Measurements from ENCODE around the gene NFKB1.

The NFKB1 gene

DNA sequence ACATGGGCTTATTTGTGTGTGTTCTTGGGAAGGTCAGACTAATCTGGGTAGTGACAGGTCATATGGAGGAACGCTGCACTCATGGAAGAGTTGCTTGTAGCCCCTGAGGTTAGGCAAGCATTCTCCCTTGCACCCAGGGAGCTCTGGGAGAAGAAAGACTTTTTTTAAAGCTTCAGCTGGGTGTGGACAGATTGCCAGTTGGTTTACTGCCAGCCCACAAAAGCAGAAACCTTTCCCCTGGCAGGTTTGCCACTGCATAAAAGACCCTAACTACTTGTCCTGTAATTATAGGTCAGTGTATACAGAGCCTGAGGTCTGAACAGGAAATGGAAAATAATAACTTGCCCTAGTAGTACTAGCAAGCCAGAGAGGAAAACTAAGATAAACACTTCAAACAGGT lies 7.4 kb upstream of the NFKB1 start:
- DNase-seq (ENCODE audit: extremely low read depth in 1 of 2, low read depth in 1 of 2): no peak

DNA sequence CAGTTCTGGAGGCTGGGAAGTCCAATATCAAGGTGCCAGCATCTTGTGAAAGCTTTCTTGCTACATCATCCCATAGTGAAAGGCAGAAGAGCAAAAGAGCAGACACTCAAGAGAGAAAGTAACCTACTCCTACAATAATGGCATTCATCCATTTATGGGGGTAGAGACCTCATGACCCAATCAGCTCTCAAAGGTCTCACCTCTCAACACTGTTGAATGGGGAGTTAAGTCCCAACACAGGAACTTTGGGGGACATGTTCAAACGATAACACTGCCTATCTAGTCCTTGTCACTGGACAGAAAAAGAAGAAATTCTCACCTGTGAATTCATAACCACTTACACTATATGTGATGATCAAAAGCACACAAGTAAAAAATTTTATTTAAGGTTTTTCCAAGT lies 6.6 kb upstream of the NFKB1 start:
- no peak for DNase-seq (ENCODE audit: extremely low read depth in 1 of 2, low read depth in 1 of 2)

DNA sequence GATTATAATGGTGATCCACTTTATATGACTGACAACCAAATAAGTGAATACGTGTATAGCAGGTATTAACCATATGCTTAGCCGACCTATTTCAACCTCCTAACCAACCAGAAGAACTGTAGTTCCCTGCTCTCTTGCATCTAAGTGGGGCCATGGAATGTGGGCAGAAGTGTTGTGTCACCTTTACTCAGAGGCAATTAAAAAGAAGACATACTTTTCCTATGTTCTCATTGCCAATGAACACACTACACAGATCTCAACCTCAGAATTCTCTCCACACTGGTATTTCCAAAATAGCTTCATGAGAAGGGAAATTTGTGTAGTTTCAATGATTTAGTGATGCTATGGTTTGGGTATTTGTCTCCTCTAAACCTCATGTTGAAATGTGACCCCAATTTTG lies 3.2 kb upstream of the NFKB1 start:
- DNase-seq (ENCODE audit: extremely low read depth in 1 of 2, low read depth in 1 of 2): no peak

DNA sequence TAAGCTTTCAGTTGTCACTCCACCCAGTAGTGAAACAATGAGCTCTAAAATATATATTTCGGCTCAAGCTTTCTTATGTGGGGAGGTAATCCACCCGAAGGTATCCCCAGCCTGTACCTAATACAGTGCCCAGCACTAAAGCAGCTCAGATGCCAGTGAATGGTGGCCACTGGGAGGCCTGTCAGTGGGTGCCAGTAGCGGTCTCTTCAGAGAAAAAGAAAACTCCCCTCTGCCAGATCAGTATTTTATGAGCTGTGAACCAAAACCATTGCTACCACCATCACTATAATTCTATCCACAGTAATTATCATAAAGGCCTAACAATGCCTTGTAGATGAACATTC lies 835 bp upstream of the NFKB1 start:
- DNase-seq (ENCODE audit: extremely low read depth in 1 of 2, low read depth in 1 of 2): no peak

DNA sequence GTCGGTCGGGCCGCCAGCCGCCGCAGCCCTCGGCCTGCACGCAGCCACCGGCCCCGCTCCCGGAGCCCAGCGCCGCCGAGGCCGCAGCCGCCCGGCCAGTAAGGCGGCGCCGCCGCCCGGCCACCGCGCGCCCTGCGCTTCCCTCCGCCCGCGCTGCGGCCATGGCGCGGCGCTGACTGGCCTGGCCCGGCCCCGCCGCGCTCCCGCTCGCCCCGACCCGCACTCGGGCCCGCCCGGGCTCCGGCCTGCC lies 213 bp downstream of the NFKB1 start:
- DNase-seq (ENCODE audit: extremely low read depth in 1 of 2, low read depth in 1 of 2): no peak

DNA sequence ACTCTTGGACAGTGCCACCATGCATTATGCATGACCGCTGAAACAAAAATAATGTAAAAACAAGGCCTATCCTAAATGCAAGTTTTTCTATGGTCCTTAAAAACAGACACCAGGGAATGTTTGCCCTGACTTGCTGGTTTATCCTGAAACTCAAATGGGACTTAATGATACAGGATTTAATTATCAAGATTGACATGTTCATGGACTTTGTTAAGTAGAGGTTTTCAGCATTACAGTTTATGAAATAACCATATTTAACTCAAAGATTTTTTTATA lies 1.3 kb downstream of the NFKB1 start:
- DNase-seq (ENCODE audit: extremely low read depth in 1 of 2, low read depth in 1 of 2): no peak

DNA sequence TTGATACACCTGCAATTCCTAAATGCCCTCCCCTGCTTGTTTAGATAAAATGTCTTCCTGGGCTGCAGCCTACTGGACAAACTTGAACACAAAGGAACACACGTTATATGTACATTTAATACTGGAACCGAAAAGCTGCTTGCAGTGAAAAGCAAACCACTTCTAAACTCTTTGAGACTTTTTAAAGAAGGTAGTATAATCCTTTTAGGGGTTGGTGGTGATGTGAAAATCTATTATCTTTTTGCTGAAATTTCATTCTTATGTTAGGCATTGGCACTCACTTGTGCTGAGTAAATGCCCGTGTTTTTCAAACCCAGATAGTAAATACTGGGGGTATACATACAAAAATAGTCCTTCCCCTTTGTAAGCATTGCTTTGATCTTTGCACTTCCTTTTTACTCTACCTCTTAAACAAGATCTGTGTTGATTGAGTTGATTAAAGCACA lies 2.2 kb downstream of the NFKB1 start:
- DNase-seq (ENCODE audit: extremely low read depth in 1 of 2, low read depth in 1 of 2): no peak

DNA sequence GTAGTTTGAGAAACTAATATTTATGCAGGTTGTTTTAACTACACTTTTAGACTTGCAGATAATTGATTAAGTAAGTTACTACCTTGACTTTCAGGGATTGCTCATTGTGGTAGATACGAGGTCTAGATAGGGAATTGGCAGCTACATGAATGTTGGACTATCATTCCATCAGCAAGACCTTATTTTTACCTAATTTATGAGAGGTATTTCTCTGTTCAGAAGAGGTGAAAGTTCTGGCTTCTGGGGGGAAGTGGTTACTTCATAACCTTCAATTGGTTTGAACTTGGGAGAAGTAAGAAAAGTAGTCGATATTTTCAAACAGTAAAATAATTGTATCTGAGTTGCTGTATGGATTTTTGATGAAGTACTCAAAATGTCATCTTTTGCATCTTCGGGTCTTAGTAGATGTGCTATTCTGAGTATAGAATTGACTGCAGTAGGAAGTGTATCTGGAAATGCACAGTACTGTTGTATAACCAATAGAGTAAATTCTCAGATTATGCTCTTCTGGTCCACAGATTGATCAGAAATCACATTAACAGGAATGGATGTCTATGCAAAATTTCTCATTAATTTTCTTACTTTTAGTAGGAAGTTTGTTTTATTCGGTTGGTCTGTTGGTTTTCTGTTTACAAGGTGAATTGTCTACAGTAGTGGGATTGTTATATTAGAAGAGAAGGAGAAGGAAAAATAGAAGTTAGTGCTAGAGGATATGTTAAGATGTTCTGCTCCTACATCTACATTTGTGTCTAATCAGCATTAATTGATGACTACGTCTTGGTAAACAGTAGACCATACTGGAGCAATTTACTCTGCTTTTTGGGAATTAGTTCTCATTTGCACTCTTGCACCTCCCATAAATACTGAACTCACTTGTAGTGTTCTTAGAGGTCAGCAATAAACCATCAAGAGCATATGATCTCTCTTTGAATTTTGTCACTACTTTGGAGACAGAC lies 3.0 kb downstream of the NFKB1 start:
- no peak for DNase-seq (ENCODE audit: extremely low read depth in 1 of 2, low read depth in 1 of 2)

DNA sequence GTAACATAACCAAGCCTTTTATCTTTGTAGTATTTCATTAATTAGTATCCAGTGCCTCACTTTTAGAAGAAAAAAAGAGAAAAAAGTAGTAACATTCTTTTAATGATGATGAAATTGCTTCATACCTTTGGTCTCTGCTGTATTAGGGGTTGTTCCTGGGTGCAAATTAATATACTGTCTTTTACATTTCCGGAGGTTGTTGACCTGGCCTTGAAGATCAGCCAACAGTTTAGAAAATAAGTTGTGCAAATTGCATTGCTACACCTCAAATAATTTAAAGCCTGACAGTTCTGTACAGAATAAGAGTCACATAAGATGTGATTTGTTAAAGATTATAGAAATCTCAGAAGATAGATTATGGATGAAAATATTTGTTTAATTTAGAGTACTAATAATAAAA lies 3.8 kb downstream of the NFKB1 start:
- no peak for DNase-seq (ENCODE audit: extremely low read depth in 1 of 2, low read depth in 1 of 2)

DNA sequence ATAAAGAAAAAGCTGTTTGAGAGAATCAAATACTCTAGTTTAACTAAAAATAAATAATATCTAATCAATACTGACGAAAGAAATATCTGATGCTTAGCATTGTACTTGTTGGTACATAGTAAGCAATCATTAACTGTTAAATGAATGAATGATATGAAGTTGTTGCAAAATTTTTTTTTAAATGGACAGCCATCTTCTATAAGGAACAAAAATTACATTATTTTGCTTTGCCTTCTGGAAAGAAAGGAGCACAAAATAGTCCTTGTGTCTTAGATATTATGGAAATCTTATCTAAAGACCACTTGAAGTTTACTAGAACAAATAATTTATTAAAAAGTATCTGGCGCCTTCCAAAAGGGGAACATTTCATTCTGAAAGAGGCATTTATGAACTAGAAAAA lies 4.5 kb downstream of the NFKB1 start:
- no peak for DNase-seq (ENCODE audit: extremely low read depth in 1 of 2, low read depth in 1 of 2)

DNA sequence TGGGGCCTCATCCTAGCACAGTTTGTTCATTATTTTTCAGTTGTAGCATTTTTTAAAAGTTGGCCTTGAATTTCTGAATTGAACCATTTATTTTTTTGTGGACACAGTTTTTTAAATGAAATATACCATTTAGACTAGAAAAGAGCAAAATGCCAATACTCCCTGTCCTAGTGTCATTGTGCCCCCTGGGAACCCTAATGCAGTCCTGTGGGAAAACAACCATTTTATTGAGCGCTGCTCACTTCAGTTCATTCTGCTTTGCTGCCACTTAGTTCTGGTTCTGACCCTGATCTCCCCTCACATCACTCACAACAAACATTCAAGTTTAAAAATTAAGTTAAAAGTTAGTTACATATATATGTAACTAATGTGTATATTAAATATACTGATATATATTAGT lies 5.4 kb downstream of the NFKB1 start:
- DNase-seq (ENCODE audit: extremely low read depth in 1 of 2, low read depth in 1 of 2): no peak

DNA sequence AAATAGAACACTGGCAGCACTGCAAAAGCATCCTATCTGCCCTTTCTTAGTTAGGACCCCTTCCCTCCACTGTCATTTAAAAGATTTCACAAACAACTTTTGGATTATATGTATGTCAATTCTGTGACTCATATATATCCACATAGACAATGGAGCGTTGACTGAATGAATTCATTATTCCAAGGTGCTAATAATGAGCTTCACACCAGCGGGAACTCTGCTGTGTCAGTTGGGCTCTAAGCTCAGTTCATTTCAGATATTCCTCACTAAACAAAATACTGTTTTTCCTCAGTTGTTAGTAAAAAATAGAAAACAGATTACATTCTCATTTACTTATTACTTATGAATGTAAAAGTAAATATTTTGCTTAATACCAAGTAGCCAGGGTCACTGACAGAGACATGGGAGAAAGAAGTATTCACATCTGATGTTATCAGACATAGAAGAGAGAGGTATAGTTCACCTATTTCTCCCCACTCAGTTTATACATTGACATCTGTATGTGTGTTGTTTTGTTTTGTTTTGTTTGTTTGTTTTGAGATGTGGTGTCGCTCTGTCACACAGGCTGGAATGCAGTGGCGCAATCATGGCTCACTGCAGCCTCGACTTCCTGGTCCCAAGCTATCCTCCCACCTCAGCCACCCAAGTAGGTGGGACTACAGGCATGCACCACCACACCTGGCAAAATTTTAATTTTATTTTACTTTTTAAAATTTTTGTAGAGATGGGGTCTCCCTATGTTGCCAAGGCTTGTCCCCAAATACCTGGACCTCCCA lies 10.9 kb downstream of the NFKB1 start:
- no peak for DNase-seq (ENCODE audit: extremely low read depth in 1 of 2, low read depth in 1 of 2)

DNA sequence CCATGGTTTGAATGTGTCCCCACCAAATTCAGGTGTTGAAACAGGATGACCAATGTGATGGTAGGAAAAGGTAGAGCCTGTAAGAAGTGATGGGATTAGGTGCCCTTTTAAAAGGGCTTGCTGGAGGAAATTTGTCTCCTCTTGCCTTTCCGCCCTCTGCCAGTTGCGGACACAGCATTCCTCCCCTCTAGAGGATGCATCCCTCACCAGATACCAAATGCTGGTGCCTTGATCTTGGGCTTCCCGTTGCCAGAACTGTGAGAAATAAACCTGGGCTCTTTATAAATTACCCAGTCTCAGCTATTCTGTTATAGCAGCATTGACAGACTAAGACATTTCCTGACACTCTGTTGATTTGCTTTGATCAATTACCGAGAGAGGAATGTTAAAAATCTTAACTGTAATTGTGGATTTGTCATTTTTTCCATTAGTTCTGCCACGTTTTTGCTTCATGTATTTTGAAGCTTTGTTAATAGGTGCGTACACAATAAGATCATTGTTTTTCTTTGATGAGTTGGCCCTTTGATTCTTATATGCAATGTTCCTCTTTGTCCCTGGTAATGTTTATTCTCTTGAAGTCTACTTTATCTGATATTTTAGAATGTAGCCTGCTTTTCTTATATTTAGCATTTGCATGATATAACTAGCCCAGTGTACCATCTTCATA lies 13.3 kb downstream of the NFKB1 start:
- DNase-seq (ENCODE audit: extremely low read depth in 1 of 2, low read depth in 1 of 2): no peak

DNA sequence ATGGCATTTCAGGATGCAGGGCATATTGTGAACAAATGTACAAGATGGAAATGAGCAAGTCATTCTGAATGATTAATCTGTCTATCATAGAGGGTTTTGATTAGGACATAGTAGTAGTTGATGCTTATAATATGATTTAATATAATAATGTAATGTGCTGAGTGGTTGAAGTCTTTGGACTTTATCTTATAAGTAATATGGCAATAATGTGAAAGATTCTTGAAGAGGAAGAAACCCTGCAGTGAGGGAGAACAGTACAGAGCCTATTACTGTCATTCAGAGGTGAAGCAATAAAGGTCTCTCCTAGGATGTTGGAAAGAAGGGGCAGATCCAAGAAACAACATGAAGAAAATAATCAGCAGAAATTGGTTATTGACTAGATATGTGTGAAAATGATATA lies 16.6 kb downstream of the NFKB1 start:
- no peak for DNase-seq (ENCODE audit: extremely low read depth in 1 of 2, low read depth in 1 of 2)

DNA sequence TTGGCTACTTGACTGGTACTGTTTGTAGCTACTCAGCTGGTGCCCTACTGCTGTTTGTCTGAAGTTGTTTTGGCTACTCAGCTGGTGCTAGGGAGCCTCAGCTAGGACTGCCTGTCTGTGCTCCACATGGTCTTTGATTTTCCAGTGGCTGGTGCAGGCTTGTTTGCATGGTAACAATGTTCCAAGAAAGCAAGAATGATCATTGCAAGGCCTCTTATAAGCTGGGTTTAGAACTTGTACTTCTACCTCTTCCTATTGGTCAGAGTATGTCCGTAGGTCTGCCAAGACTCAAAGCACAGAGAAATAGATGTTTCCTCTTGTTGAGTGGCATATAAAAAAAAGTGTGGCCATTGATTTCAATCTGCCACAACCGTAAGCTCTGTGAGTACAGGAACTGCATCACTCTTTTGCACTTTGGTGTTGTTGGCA lies 17.6 kb downstream of the NFKB1 start:
- no peak for DNase-seq (ENCODE audit: extremely low read depth in 1 of 2, low read depth in 1 of 2)

DNA sequence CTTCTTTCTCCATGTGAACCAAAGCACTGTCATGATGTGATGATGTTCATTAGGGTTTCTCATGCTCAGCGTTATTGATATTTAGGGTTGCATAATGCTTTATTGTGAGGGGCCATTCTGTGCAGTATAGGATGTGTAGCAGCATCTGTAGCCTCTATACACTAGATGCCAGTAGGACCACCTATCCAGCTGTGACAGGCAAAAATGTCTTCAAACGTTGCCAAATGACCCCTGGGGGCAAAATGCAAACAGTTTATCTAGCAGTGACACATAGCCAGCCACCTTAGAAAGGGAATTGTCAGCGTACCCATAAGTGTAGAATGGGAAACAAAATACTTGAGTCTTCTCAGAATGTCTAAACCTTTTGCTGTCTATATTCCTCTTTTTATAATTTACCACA lies 18.8 kb downstream of the NFKB1 start:
- DNase-seq (ENCODE audit: extremely low read depth in 1 of 2, low read depth in 1 of 2): no peak

DNA sequence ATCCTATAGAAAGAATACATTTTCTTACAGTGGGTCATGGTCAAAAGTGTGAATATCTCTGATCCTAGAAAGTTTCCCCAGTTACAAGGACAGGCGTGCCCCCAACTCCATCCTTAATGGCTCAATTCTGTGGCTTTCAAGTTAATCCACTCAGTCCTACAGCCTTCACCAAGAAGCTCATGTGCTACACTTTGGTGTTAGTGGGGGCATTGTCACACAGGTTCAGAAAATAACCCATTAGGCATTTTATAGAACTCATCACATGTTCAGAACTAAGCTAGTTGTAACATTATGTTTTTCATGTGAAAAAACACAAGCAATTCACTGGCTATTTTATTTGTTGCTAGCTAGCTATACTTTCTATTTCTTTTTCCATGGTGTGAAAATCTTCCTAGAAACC lies 20.4 kb downstream of the NFKB1 start:
- no peak for DNase-seq (ENCODE audit: extremely low read depth in 1 of 2, low read depth in 1 of 2)

DNA sequence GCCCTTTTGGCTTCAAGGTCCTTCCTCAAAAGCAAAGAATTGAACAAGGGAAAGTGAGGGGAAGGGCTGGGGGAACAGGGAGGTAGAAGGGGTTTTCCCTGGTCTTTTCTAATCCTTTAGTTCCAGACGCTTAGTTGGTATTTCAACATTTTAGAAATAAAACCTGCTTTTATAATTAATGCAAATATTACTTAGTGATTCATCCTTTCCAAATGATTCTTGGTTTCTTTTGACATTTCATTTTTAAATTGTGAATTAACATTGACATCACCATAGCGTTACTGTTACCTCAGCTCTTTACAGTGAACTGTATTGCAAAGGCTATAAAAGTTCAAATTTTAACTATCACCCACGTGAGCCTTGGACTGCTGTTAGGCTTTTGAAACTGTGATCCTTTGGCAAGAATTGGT lies 20.9 kb downstream of the NFKB1 start:
- DNase-seq (ENCODE audit: extremely low read depth in 1 of 2, low read depth in 1 of 2): no peak

DNA sequence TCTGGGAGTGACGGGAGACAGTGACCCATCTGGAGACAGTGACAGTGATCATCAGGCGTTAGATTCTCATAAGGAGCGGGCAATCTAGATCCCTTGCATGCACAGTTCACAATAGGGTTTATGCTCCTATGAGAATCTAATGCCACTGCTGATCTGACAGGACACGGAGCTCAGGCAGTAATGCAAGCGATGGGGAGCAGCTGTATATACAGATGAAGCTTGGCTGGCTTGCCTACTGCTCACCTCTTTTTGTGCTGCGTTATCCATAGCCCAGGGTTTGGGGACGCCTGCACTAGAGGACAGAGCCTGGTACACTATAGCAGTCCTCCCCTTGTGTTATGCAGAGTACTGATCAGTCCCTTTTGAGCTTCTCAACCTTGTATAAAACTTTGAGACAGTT lies 23.5 kb downstream of the NFKB1 start:
- DNase-seq (ENCODE audit: extremely low read depth in 1 of 2, low read depth in 1 of 2): no peak

DNA sequence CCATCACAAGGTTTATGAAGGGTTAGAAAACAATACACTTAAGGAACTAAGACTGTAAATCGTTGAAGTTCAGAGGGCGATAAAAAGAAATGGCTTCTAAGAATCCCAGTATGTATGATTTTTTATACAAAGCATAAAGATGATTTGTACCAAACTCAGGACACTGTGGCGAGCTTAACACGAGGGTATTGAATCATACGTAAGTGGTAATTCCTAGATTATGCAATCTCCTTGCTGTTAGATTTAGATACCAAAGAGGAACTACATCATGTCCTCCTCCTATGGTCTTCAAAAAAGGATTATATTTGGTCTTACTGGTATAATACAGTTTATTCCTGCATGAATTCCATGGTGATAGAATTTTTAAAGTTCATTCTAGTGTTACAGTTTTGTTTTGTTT lies 23.9 kb downstream of the NFKB1 start:
- DNase-seq (ENCODE audit: extremely low read depth in 1 of 2, low read depth in 1 of 2): no peak

DNA sequence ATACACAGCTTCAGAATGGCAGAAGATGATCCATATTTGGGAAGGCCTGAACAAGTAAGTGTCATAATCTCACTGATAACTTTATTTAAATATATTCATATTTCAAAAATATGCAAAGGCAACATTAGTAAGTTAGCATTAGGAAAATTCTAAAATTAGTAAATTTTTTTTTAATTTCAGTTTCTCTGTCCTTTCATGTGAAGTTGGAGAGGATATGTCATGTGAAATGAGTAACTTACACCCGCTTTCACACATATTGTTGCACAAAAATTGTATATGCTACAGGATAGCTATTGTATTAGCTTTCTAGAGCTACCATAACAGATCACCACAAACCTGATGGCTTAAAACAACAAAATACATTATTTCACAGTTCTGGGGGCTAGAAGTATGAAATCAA lies 24.3 kb downstream of the NFKB1 start:
- DNase-seq (ENCODE audit: extremely low read depth in 1 of 2, low read depth in 1 of 2): no peak

DNA sequence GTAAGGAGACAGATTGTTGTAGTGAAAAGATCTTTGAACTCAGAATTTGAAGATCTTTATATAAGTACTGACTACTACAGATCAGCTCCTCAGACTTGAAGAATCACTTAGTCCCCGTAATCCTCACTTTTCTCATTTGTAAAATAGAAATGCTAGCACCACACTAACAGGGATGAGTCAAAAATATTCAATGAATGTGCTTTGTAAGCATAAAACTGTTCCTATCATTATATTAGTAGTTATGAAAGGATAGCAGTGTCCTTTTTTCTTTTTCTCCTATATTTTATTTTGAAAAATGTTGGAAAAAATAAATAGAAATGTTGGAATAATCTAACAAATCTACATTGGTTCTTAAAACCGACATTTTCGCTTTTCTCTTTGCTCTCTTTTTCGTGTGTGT lies 25.4 kb downstream of the NFKB1 start:
- no peak for DNase-seq (ENCODE audit: extremely low read depth in 1 of 2, low read depth in 1 of 2)
